GM21723 (cell line): Measurements from ENCODE around the gene TMEM225B.
"Not testable (repeated sequence)": the region's sequence is repeated elsewhere in the genome, so short reads cannot be mapped to it uniquely, and the experiment has no call there.

ENCODE experiments used
- ATAC-seq: cut with Tn5 transposase; IDR thresholded peaks from one replicate; pipeline ENCODE4 v1.9.1; 2021; ENCODE audit warnings: mild to moderate bottlenecking, moderate library complexity; ENCODE audit not compliant: unreplicated experiment

The TMEM225B gene

GRCh38 chr7:99653754-99654153 is 55.7 kb downstream of the TMEM225B start:
- ATAC-seq, result no peak

- ATAC-seq, result not testable (repeated sequence)
These were observed 56.6 kb downstream of the TMEM225B start for GRCh38 chr7:99654626-99655025.

- not testable (repeated sequence) for ATAC-seq
These were observed 59.8 kb downstream of the TMEM225B start for GRCh38 chr7:99657879-99658278.
